ENCODE results near the gene C4B. TPM values are rescaled to one million over a fixed set of nuclear protein-coding genes. Genes with fewer than 3 reads are reported as not detected.

The C4B gene
- total RNA-seq, 4 donors from 2014 or later = 2.2 to 7.4 (median 5.2) TPM

GRCh38 chr6:32045811-32046449 is 31.3 kb downstream of the C4B start:
- intact Hi-C loops (cut with DNase I) = no loop called here
- Histone ChIP-seq H3K9me3 (no peaks in the 10 kb centered on the region), H3K36me3 (peaks cover 0 to 5% (median 0%) of the 10 kb centered on the region in 3 donors), H3K4me3 (peak overlapping the region in 1 of 4 donors; percentile 7), H3K27ac (peak overlapping the region; percentile 47 to 89 (median 72)), H3K4me1 (peaks cover 5 to 33% (median 29%) of the 10 kb centered on the region in 3 donors), H3K27me3 (no peaks in the 10 kb centered on the region)
- DNase-seq = no peak
- TF ChIP-seq CTCF (IDR thresholded peaks at IDR 0.05) (no peak), POLR2A (IDR thresholded peaks at IDR 0.05) (no peak)
- no CpG with 5 or more reads among the region's 22 CpGs for WGBS, 2 donors

GRCh38 chr6:32046450-32047083 is 32.0 kb downstream of the C4B start:
- intact Hi-C loops (cut with DNase I) = no loop called here
- Histone ChIP-seq H3K9me3 (no peaks in the 10 kb centered on the region), H3K4me1 (peaks cover 5 to 33% (median 29%) of the 10 kb centered on the region in 3 donors), H3K36me3 (peaks cover 0 to 5% (median 0%) of the 10 kb centered on the region in 3 donors), H3K27me3 (no peaks in the 10 kb centered on the region), H3K27ac (peak overlapping the region; percentile 47 to 89 (median 72)), H3K4me3 (peak overlapping the region in 1 of 4 donors; percentile 7)
- no CpG with 5 or more reads among the region's 14 CpGs for WGBS, 2 donors
- DNase-seq = no peak
- TF ChIP-seq POLR2A (IDR thresholded peaks at IDR 0.05) = no peak
- no peak for TF ChIP-seq CTCF (IDR thresholded peaks at IDR 0.05)

GRCh38 chr6:32047084-32047478 is 32.5 kb downstream of the C4B start:
- Histone ChIP-seq H3K9me3 (no peaks in the 10 kb centered on the region), H3K4me1 (peaks cover 5 to 33% (median 29%) of the 10 kb centered on the region in 3 donors), H3K27me3 (no peaks in the 10 kb centered on the region), H3K27ac (peak overlapping the region; percentile 47 to 89 (median 72)), H3K36me3 (peaks cover 0 to 5% (median 0%) of the 10 kb centered on the region in 3 donors), H3K4me3 (no peak overlapping the region)
- intact Hi-C loops (cut with DNase I) = no loop called here
- no peak for DNase-seq
- TF ChIP-seq CTCF (IDR thresholded peaks at IDR 0.05) (no peak), POLR2A (IDR thresholded peaks at IDR 0.05) (no peak)
- 0 to 18% methylated on average over 6 to 7 of the region's 11 CpGs for whole genome bisulfite sequencing, 2 donors

- no peak for DNase-seq
- H3K27ac ChIP-seq = peak overlapping the region in 3 of 4 donors; percentile 71 to 89 (median 73)
- peaks cover 5 to 33% (median 29%) of the 10 kb centered on the region in 3 donors for H3K4me1 ChIP-seq
- no peaks in the 10 kb centered on the region for H3K27me3 ChIP-seq
- TF ChIP-seq CTCF (IDR thresholded peaks at IDR 0.05) = no peak
- TF ChIP-seq POLR2A (IDR thresholded peaks at IDR 0.05) = no peak
- intact Hi-C loops (cut with DNase I) = no loop called here
- H3K36me3 ChIP-seq = peaks cover 0 to 5% (median 0%) of the 10 kb centered on the region in 3 donors
- 60 to 70% methylated on average over 1 to 4 of the region's 6 CpGs for WGBS, 2 donors
- H3K4me3 ChIP-seq = no peak overlapping the region
- H3K9me3 ChIP-seq = no peaks in the 10 kb centered on the region
Measured at GRCh38 chr6:32047539-32047854, 32.9 kb downstream of the C4B start.

All from esophagus squamous epithelium (tissue), 5 donors.